NCI-H748 (cell line): ENCODE data around the gene SCGB2A2.

ENCODE experiments used
- DNase-seq: peaks from one replicate; lab custom pipeline; 2025; ENCODE audit not compliant: unreplicated experiment; lab: John Stamatoyannopoulos, UW

The SCGB2A2 gene

DNA sequence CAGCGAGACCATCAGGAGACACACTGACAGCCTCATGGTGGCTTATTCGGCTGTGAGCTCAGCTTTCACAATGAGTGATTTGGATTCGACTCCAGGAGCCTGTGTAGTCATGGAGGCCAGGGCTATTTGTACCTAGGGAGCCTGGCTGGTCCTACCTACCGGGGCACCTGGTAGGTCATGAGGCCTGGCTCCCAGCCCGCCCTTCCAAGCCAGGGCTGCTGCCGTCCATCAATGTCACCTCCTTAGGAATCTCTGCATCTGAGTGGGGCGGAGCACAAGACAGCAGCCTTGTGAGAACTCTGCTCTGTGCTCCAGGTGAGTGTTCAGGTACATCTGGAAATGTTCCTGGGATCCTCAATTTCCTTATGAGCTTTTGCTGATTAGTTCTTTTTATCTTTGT is 29.0 kb downstream of the SCGB2A2 start, which contains the start of gene SCGB1D4:
Gene SCGB1D4 (minus strand): TSS at position 101 of the 400 bp plus-strand sequence. CDS start 65 bp downstream, at position 36.
- no peak for DNase-seq

DNA sequence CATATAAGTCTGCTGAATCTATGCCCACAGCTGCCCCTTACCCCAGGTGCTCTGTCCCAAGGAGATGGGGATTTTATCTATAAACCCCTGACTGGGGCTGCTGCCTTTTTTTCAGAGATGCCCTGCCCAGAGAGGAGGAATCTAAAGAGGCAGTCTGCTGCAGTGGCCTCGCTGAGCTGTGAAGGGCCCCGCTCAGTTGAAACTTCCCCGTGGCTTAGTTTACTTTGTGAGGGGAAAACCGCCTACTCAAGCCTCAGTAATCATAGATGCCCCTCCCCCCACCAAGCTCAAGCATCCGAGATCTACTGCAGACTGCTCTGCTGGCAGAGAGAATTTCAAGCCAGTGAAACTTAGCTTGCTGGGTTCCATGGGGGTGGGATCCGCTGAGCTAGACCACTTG is 36.3 kb downstream of the SCGB2A2 start:
- no peak for DNase-seq

GRCh38 chr11:62307950-62308349 is 38.0 kb downstream of the SCGB2A2 start:
- DNase-seq, result no peak

DNA sequence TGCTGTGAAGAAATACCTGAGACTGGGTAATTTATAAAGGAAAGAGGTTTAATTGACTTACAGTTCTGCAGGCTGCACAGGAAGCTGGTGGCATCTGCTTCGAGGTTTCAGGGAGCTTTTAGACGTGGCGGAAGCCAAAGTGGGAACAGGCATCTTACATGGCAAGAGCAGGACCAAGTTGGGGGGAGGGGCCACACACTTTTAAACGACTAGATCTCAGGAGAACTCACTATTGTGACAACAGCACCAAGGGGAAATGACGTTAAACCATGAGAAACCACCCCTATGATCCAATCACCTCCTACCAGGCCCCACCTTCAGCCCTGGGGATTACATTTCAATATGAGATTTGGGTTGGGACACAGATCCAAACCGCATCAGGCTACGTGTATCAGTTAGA is 40.0 kb downstream of the SCGB2A2 start:
- no peak for DNase-seq

DNA sequence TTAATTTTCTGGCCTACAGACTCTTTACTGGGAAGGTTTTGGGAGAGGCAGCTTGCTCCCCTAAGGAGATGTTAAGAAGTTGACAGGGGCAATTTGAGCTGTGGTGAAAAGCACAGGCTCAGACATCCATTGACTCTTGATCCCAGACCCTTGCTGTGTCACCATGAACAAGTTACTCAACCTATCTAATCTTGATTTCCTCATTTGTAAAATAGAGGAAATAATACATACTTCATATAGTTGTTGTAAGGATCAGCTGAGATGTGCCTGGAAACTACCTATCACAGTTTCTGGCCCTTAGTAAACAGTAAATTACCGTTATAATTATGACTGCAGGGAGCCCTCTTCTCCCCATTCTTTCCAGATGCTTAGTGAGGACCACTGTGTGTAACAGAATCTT is 45.5 kb downstream of the SCGB2A2 start:
- DNase-seq, result no peak

- DNase-seq, result no peak
These were observed 52.6 kb downstream of the SCGB2A2 start for GRCh38 chr11:62322524-62322923.
